Testis (tissue), 3 donors: ENCODE data around the gene BCOR. TPM values are rescaled to one million over a fixed set of nuclear protein-coding genes. Genes with fewer than 3 reads are reported as not detected.
A peak's percentile ranks its signal among the peaks of the same experiment; 100 is the strongest.

Experiments used
- DNase-seq: peaks from one replicate; pipeline ENCODE4 v3.0.0-alpha.2; 2019
- H3K27ac ChIP-seq, 2 donors: fragments of 200-600 bp; sonication (generic); one replicate each; pipeline ENCODE4 v1.5.1; 2019
- H3K27me3 ChIP-seq: fragments of 200-600 bp; sonication (generic); one replicate; pipeline ENCODE4 v1.5.1; 2019
- H3K36me3 ChIP-seq: fragments of 200-600 bp; sonication (generic); one replicate; pipeline ENCODE4 v1.5.1; 2017; ENCODE audit warnings: low read depth; ENCODE audit errors: missing control alignments
- H3K4me1 ChIP-seq: fragments of 200-600 bp; sonication (generic); one replicate; pipeline ENCODE4 v1.5.1; 2019
- H3K4me3 ChIP-seq, 2 donors: fragments of 200-600 bp; sonication (generic); one replicate each; pipeline ENCODE4 v1.5.1; 2017 to 2019
- H3K9me3 ChIP-seq: fragments of 200-600 bp; sonication (generic); one replicate; pipeline ENCODE4 v1.5.1; 2017
- CTCF ChIP-seq, 3 experiments: fragments of 450-650 bp in 2 of 3; fragments of 200-600 bp in 1 of 3; sonication (generic) in 1 of 3; IDR thresholded peaks; one replicate each; pipeline ENCODE4 v1.5.1; 2016 to 2019; ENCODE audit warnings: antibody characterized with exemption in 3 of 3, mild to moderate bottlenecking in 2 of 3, moderate library complexity in 1 of 3
- POLR2A ChIP-seq: fragments of 450-650 bp; IDR thresholded peaks from one replicate; pipeline ENCODE4 v1.6.1; 2017; ENCODE audit warnings: antibody characterized with exemption, mild to moderate bottlenecking, moderate library complexity
- WGBS, 2 donors: methylation state at CpG; one replicate each; pipeline ENCODE4 v1.1.5; 2018; 5-methylcytosine and 5-hydroxymethylcytosine counted together
- intact Hi-C: fragments of 100-400 bp; cut with DNase I; formaldehyde crosslinking; loops from one replicate; pipeline ENCODE4 v1.15.1; 2023; ENCODE audit warnings: low total_unique reads
- polyA plus RNA-seq: library from polyadenylated mRNA; stranded (reverse); fragments of 350-450 nt; fragmentation: Illumina TruSeq; extraction: RNeasy Lipid Tissue Mini Kit (QIAGEN cat#74804); gene quantifications from one replicate; pipeline ENCODE4 v1.2.3, GENCODE V29; 2014; ENCODE audit warnings: low read depth, low replicate concordance; ENCODE audit not compliant: insufficient read depth
- total RNA-seq, 2 donors: library from RNA; depleted of rRNA; stranded (reverse); fragments of >200 nt; gene quantifications; one replicate each; pipeline ENCODE4 v1.2.3, GENCODE V29; 2016

BCOR gene
- total and polyA plus RNA-seq, 3 donors from 2014 or later = 26.4 to 69.6 (median 46.8) TPM

DNA sequence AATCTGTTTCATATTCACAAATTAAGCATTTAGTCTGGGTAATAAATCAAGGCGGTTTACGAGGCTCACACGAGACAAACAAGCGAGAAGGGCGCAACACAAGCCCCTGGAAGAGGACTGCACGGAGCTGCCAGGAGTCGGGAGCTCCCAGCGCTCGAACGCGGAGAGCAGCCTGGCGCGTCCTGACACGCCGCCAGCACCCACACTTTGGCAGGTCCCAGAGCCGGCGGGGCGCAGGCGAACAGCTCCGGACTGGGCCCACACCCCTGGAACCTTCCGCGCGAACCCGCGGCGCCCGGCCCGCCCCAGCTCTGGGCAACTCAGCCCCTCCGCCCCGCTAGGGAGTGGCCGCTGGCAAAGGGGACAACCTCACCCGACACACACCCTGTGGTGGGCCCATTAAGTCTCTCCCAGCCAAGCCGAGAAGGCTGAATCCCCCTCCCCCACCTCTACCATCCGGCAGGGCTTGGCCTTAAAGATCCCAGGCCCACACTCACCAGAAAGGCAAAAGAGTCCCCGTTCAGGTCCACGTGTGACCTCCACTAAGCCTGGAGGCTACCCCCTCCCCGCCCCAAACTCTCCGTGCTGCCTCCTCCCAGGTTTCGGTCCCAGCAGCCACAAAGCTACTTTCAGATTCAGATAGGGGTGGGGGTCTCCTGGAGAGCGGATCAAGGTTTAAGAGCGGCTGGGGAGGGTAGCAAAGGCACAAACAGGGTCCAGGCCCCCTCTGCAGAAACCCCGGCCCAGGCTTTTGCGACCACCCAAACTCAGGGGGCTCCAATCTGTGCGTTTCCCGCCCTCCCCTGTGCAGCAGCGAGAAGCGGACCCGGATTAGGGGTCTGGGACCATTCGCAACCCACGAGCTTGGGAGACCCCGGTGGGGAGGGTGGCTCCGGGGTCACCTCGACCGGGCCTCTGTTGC, 47.5 kb upstream of the BCOR start:
- Histone ChIP-seq H3K4me3 (peak overlapping the region in 1 of 2 donors; percentile 54), H3K9me3 (no peaks in the 10 kb centered on the region), H3K4me1 (no peaks in the 10 kb centered on the region), H3K36me3 (no peaks in the 10 kb centered on the region), H3K27me3 (no peaks in the 10 kb centered on the region), H3K27ac (no peak overlapping the region)
- intact Hi-C loops = no loop called here
- TF ChIP-seq POLR2A (no peak), CTCF (IDR thresholded peaks at IDR 0.05) (no peak)
- no peak for DNase-seq
- 72 to 75% methylated on average over 6 to 18 of the region's 54 CpGs for WGBS, 2 donors

GRCh38 chrX:40144576-40144975, 46.8 kb upstream of the BCOR start:
- Histone ChIP-seq H3K36me3 (no peaks in the 10 kb centered on the region), H3K27ac (no peak overlapping the region), H3K4me1 (no peaks in the 10 kb centered on the region), H3K9me3 (no peaks in the 10 kb centered on the region), H3K27me3 (no peaks in the 10 kb centered on the region), H3K4me3 (no peak overlapping the region)
- DNase-seq = no peak
- 53 to 56% methylated on average over 6 to 9 of the region's 9 CpGs for WGBS, 2 donors
- intact Hi-C loops = no loop called here
- TF ChIP-seq CTCF (IDR thresholded peaks at IDR 0.05) = no peak
- TF ChIP-seq POLR2A = no peak

GRCh38 chrX:40143987-40144386, 46.2 kb upstream of the BCOR start:
- H3K4me3 ChIP-seq = no peak overlapping the region
- H3K9me3 ChIP-seq = no peaks in the 10 kb centered on the region
- no peaks in the 10 kb centered on the region for H3K4me1 ChIP-seq
- H3K36me3 ChIP-seq = no peaks in the 10 kb centered on the region
- DNase-seq = no peak
- TF ChIP-seq CTCF (IDR thresholded peaks at IDR 0.05) (no peak), POLR2A (no peak)
- intact Hi-C loops = no loop called here
- no peaks in the 10 kb centered on the region for H3K27me3 ChIP-seq
- 88 to 91% methylated on average over 5 of the region's 5 CpGs for WGBS, 2 donors
- H3K27ac ChIP-seq = no peak overlapping the region

GRCh38 chrX:40143001-40143400, 45.2 kb upstream of the BCOR start:
- Histone ChIP-seq H3K9me3 (no peaks in the 10 kb centered on the region), H3K4me1 (no peaks in the 10 kb centered on the region), H3K27ac (no peak overlapping the region), H3K27me3 (no peaks in the 10 kb centered on the region), H3K4me3 (no peak overlapping the region), H3K36me3 (no peaks in the 10 kb centered on the region)
- no peak for DNase-seq
- 87 to 95% methylated on average over 10 of the region's 10 CpGs for WGBS, 2 donors
- intact Hi-C loops = no loop called here
- TF ChIP-seq CTCF (IDR thresholded peaks at IDR 0.05) (no peak), POLR2A (no peak)

DNA sequence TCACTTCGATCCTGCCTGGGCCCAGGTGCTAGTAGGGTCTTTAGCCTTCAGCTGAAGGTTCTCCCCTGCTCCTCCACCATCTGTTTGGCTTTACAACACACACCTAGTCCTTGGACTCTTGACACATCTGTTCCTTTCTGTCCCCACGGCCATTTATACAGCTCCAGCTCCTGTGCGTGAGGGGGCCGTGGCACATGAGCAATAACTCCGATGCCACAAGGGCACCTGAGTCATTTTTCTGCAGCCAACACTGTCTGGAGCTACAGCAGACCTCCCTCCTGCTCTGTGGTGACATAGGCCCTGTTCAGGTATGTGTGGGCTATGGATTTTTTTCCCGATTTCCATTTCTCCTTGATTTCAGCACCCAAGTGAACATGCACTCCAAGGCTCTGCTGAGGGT, 44.7 kb upstream of the BCOR start:
- WGBS, 2 donors = 81 to 98% methylated on average over 5 to 6 of the region's 6 CpGs
- no peak overlapping the region for H3K27ac ChIP-seq
- no peaks in the 10 kb centered on the region for H3K36me3 ChIP-seq
- H3K27me3 ChIP-seq = no peaks in the 10 kb centered on the region
- H3K9me3 ChIP-seq = no peaks in the 10 kb centered on the region
- TF ChIP-seq POLR2A = no peak
- TF ChIP-seq CTCF (IDR thresholded peaks at IDR 0.05) = no peak
- H3K4me3 ChIP-seq = no peak overlapping the region
- intact Hi-C loops = no loop called here
- no peaks in the 10 kb centered on the region for H3K4me1 ChIP-seq
- no peak for DNase-seq
